WERI-Rb-1 (cell line): ENCODE data around the gene KLHL9.
A peak's percentile ranks its signal among the peaks of the same experiment; 100 is the strongest.

Source experiments
- DNase-seq: peaks from one replicate; pipeline ENCODE4 v3.0.0-alpha.2; 2020
- H3K27ac ChIP-seq: fragments of 250-450 bp; sonication (Bioruptor Pico); 2 replicates; pipeline ENCODE4 v1.5.1; 2020; ENCODE audit warnings: mild to moderate bottlenecking, moderate library complexity
- H3K27me3 ChIP-seq: fragments of 250-450 bp; sonication (Bioruptor Pico); 2 replicates; pipeline ENCODE4 v1.5.1; 2021; ENCODE audit warnings: mild to moderate bottlenecking, low read depth, moderate library complexity; ENCODE audit not compliant: insufficient read depth, severe bottlenecking
- H3K36me3 ChIP-seq: fragments of 250-450 bp; sonication (Bioruptor Pico); 2 replicates; pipeline ENCODE4 v1.5.1; 2020; ENCODE audit warnings: mild to moderate bottlenecking, moderate library complexity
- H3K4me3 ChIP-seq: 2 replicates; pipeline ENCODE4 v1.5.1; 2011; ENCODE audit warnings: low read depth, mild to moderate bottlenecking, control low read depth, low read length
- H3K9me3 ChIP-seq: fragments of 250-450 bp; sonication (Bioruptor Pico); 2 replicates; pipeline ENCODE4 v1.5.1; 2021; ENCODE audit warnings: mild to moderate bottlenecking, moderate library complexity; ENCODE audit not compliant: severe bottlenecking
- CTCF ChIP-seq: IDR thresholded peaks from 2 replicates; pipeline ENCODE4 v1.5.1; 2011; ENCODE audit warnings: low read depth, mild to moderate bottlenecking, control low read depth, inconsistent platforms, low read length

KLHL9 gene

GRCh38 chr9:21322911-21323461 lies 12.2 kb downstream of the KLHL9 start:
- Histone ChIP-seq H3K4me3 (no peak overlapping the region), H3K9me3 (no peaks in the 10 kb centered on the region), H3K36me3 (no peaks in the 10 kb centered on the region), H3K27ac (no peak overlapping the region), H3K27me3 (no peaks in the 10 kb centered on the region)
- DNase-seq = no peak
- no peak for TF ChIP-seq CTCF

GRCh38 chr9:21320465-21320864 lies 14.7 kb downstream of the KLHL9 start:
- no peak for DNase-seq
- Histone ChIP-seq H3K36me3 (no peaks in the 10 kb centered on the region), H3K27me3 (no peaks in the 10 kb centered on the region), H3K9me3 (no peaks in the 10 kb centered on the region), H3K27ac (no peak overlapping the region), H3K4me3 (no peak overlapping the region)
- no peak for TF ChIP-seq CTCF

GRCh38 chr9:21317956-21318923 lies 17.0 kb downstream of the KLHL9 start:
- DNase-seq = peak; percentile 24
- Histone ChIP-seq H3K27me3 (no peaks in the 10 kb centered on the region), H3K27ac (no peak overlapping the region)

GRCh38 chr9:21316860-21317259 lies 18.3 kb downstream of the KLHL9 start:
- H3K27ac ChIP-seq = no peak overlapping the region
- no peaks in the 10 kb centered on the region for H3K9me3 ChIP-seq
- no peak for TF ChIP-seq CTCF
- no peaks in the 10 kb centered on the region for H3K36me3 ChIP-seq
- H3K4me3 ChIP-seq = no peak overlapping the region
- no peak for DNase-seq
- no peaks in the 10 kb centered on the region for H3K27me3 ChIP-seq

More at GRCh38 chr9:21317956-21318923, 17.0 kb downstream of the KLHL9 start:
- Histone ChIP-seq H3K9me3 (no peaks in the 10 kb centered on the region), H3K4me3 (no peak overlapping the region), H3K36me3 (no peaks in the 10 kb centered on the region)
- TF ChIP-seq CTCF = peak; percentile 59

GRCh38 chr9:21316032-21316842 lies 19.0 kb downstream of the KLHL9 start:
- DNase-seq = no peak
- no peak for TF ChIP-seq CTCF
- Histone ChIP-seq H3K4me3 (no peak overlapping the region), H3K27me3 (no peaks in the 10 kb centered on the region), H3K36me3 (no peaks in the 10 kb centered on the region), H3K9me3 (no peaks in the 10 kb centered on the region), H3K27ac (no peak overlapping the region)
